Dermis microvascular lymphatic vessel endothelial cell (primary cell): ENCODE measurements around the gene DTWD2. TPM values are rescaled to one million over a fixed set of nuclear protein-coding genes. Genes with fewer than 3 reads are reported as not detected.

Source experiments
- total RNA-seq: library from RNA; depleted of rRNA; stranded (reverse); fragments of >200 nt; gene quantifications from 2 replicates; pipeline ENCODE4 v1.2.1, GENCODE V29; 2014

The DTWD2 gene
- total RNA-seq, 1 donor from 2014 or later, result 1.8 TPM

Other genes starting within 250 kb of the DTWD2 start
- gene DMXL1, start 82.5 kb upstream of the DTWD2 start, total RNA-seq, result 17.7 and 18.1 TPM in 2 replicates